PC-3 (cell line): ENCODE results near the gene KLHL8.

Experiments used
- CTCF ChIP-seq: fragments of 300-600 bp; sonication (generic); conservative IDR thresholded peaks from 2 replicates; pipeline ENCODE4 v1.5.1; 2017; ENCODE audit warnings: antibody characterized with exemption, low read depth, mild to moderate bottlenecking, low read length
- EZH2 ChIP-seq: fragments of 300-600 bp; sonication (generic); IDR thresholded peaks from one replicate; pipeline ENCODE4 v1.6.1; 2017; ENCODE audit warnings: antibody characterized with exemption, mild to moderate bottlenecking, low read length; ENCODE audit not compliant: unreplicated experiment
- EZH2phosphoT487 ChIP-seq: fragments of 300-600 bp; sonication (generic); IDR thresholded peaks from 2 replicates; pipeline ENCODE4 v1.6.1; 2018; ENCODE audit warnings: mild to moderate bottlenecking, antibody characterized with exemption, low read length, borderline replicate concordance

GRCh38 chr4:87171944-87172343 lies 48.5 kb downstream of the KLHL8 start:
- TF ChIP-seq EZH2 = no peak
- no peak for TF ChIP-seq CTCF
- TF ChIP-seq EZH2phosphoT487 = no peak
